CD8-positive, alpha-beta memory T cell (primary cell): ENCODE measurements around the gene TPRA1. TPM values are rescaled to one million over a fixed set of nuclear protein-coding genes. Genes with fewer than 3 reads are reported as not detected.

ENCODE experiments used
- CTCF ChIA-PET: fragments of 350-600 bp; sonication (Branson Sonifier 250); formaldehyde crosslinking; loops from one replicate; lab custom pipeline; 2021; ENCODE audit warnings: antibody characterized with exemption; lab: Charles Lee
- POLR2A ChIA-PET: fragments of 350-600 bp; sonication (Branson Sonifier 250); formaldehyde crosslinking; loops from one replicate; lab custom pipeline; 2021; ENCODE audit warnings: antibody characterized with exemption; lab: Charles Lee
- DNase-seq, 5 donors: peaks; one replicate each; pipeline versions ENCODE4 v3.0.0 to v3.0.0-alpha.2; 2020 to 2022; ENCODE audit warnings: mixed read lengths in 1 of 5
- H3K27ac ChIP-seq: one replicate; pipeline ENCODE4 v1.7.0; 2013; ENCODE audit warnings: low read depth, mild to moderate bottlenecking, low read length, moderate library complexity
- H3K27me3 ChIP-seq: 2 replicates; pipeline ENCODE4 v1.7.0; 2013; ENCODE audit warnings: low read length, mild to moderate bottlenecking; ENCODE audit not compliant: insufficient read depth, poor library complexity, severe bottlenecking
- H3K36me3 ChIP-seq: 2 replicates; pipeline ENCODE4 v1.7.0; 2013; ENCODE audit warnings: mild to moderate bottlenecking, low read length, moderate library complexity; ENCODE audit not compliant: insufficient read depth
- H3K4me1 ChIP-seq: 2 replicates; pipeline ENCODE4 v1.7.0; 2013; ENCODE audit warnings: mild to moderate bottlenecking, low read length, moderate library complexity; ENCODE audit not compliant: insufficient read depth
- H3K4me3 ChIP-seq: 2 replicates; pipeline ENCODE4 v1.7.0; 2013; ENCODE audit warnings: mild to moderate bottlenecking, low read length
- H3K9me3 ChIP-seq: 2 replicates; pipeline ENCODE4 v1.7.0; 2013; ENCODE audit warnings: mild to moderate bottlenecking, low read length
- H3K27ac Mint-ChIP-seq, 8 donors: one replicate each; pipeline ENCODE4 v1.8.0; 2020 to 2021; ENCODE audit warnings: mixed read lengths in 8 of 8, mild to moderate bottlenecking in 6 of 8, inconsistent platforms in 3 of 8, moderate library complexity in 3 of 8
- H3K27me3 Mint-ChIP-seq, 2 donors: one replicate each; pipeline ENCODE4 v1.8.0; 2020 to 2021; ENCODE audit warnings: mixed read lengths in 2 of 2, mild to moderate bottlenecking in 1 of 2, moderate library complexity in 1 of 2
- H3K36me3 Mint-ChIP-seq, 3 donors: one replicate each; pipeline ENCODE4 v1.8.0; 2020 to 2021; ENCODE audit warnings: mixed read lengths in 3 of 3, inconsistent platforms in 1 of 3, mild to moderate bottlenecking in 1 of 3
- H3K4me1 Mint-ChIP-seq, 3 donors: one replicate each; pipeline ENCODE4 v1.8.0; 2020 to 2021; ENCODE audit warnings: mixed read lengths in 3 of 3, inconsistent platforms in 1 of 3, mild to moderate bottlenecking in 1 of 3
- H3K4me3 Mint-ChIP-seq, 7 donors: one replicate each; pipeline ENCODE4 v1.8.0; 2020 to 2021; ENCODE audit warnings: mixed read lengths in 7 of 7, mild to moderate bottlenecking in 6 of 7, moderate library complexity in 4 of 7, inconsistent platforms in 2 of 7
- H3K9me3 Mint-ChIP-seq, 5 donors: one replicate each; pipeline ENCODE4 v1.8.0; 2020 to 2022; ENCODE audit warnings: mixed read lengths in 5 of 5, mild to moderate bottlenecking in 3 of 5, moderate library complexity in 2 of 5, inconsistent platforms in 1 of 5
- polyA plus RNA-seq: library from polyadenylated mRNA; unstranded; fragments of 300-500 nt; fragmentation: Illumina TruSeq; gene quantifications from one replicate; pipeline ENCODE4 v1.2.3, GENCODE V29; 2021
- total RNA-seq, 2 experiments: library from RNA; stranded (reverse); gene quantifications; one replicate each; pipeline ENCODE4 v1.2.3, GENCODE V29; 2021

The TPRA1 gene
- total and polyA plus RNA-seq, 3 experiments from 2014 or later: 30.4 to 52.1 (median 48.9) TPM

- DNase-seq: no peak
- H3K27me3 Mint-ChIP-seq: peaks cover 3 to 25% of the 10 kb centered on the region in 2 donors
- H3K36me3 ChIP-seq: no peaks in the 10 kb centered on the region
- no peaks in the 10 kb centered on the region for H3K4me1 ChIP-seq
- no peak overlapping the region for H3K27ac ChIP-seq
- H3K4me3 ChIP-seq: no peak overlapping the region
- ChIA-PET CTCF (interaction anchor here (1.2 kb wide), 1 partner anchor 10 kb away, joined by 4 read pairs; no protein-coding TSS in a partner anchor), POLR2A (no interaction called here)
- no peaks in the 10 kb centered on the region for H3K9me3 Mint-ChIP-seq
- H3K4me1 Mint-ChIP-seq: peaks cover 0 to 4% (median 0%) of the 10 kb centered on the region in 3 donors
- no peak overlapping the region for H3K4me3 Mint-ChIP-seq
- H3K9me3 ChIP-seq: no peaks in the 10 kb centered on the region
- no peaks in the 10 kb centered on the region for H3K36me3 Mint-ChIP-seq
- H3K27ac Mint-ChIP-seq: no peak overlapping the region
- H3K27me3 ChIP-seq: no peaks in the 10 kb centered on the region
These were observed 52.0 kb downstream of the TPRA1 start for GRCh38 chr3:127538569-127538968.

- Mint-ChIP-seq H3K27me3 (peaks cover 3 to 25% of the 10 kb centered on the region in 2 donors), H3K4me3 (peak overlapping the region in 1 of 7 donors; percentile 79), H3K27ac (no peak overlapping the region), H3K4me1 (peaks cover 0 to 4% (median 0%) of the 10 kb centered on the region in 3 donors), H3K9me3 (no peaks in the 10 kb centered on the region), H3K36me3 (no peaks in the 10 kb centered on the region)
- H3K36me3 ChIP-seq: no peaks in the 10 kb centered on the region
- H3K27ac ChIP-seq: no peak overlapping the region
- ChIA-PET CTCF (no interaction called here), POLR2A (no interaction called here)
- no peaks in the 10 kb centered on the region for H3K4me1 ChIP-seq
- H3K9me3 ChIP-seq: no peaks in the 10 kb centered on the region
- no peak overlapping the region for H3K4me3 ChIP-seq
- no peak for DNase-seq
- no peaks in the 10 kb centered on the region for H3K27me3 ChIP-seq
These were observed 53.4 kb downstream of the TPRA1 start for GRCh38 chr3:127536830-127537812.

GRCh38 chr3:127535901-127536829 lies 54.4 kb downstream of the TPRA1 start:
- ChIA-PET CTCF (interaction anchor here (1.2 kb wide), 1 partner anchor 8 kb away, joined by 5 read pairs; no protein-coding TSS in a partner anchor), POLR2A (no interaction called here)
- no peaks in the 10 kb centered on the region for H3K9me3 Mint-ChIP-seq
- H3K27ac Mint-ChIP-seq: peak overlapping the region in 1 of 8 donors; percentile 66
- peaks cover 0 to 4% (median 0%) of the 10 kb centered on the region in 3 donors for H3K4me1 Mint-ChIP-seq
- Histone ChIP-seq H3K4me3 (no peak overlapping the region), H3K9me3 (no peaks in the 10 kb centered on the region), H3K27ac (no peak overlapping the region), H3K36me3 (no peaks in the 10 kb centered on the region), H3K27me3 (no peaks in the 10 kb centered on the region), H3K4me1 (no peaks in the 10 kb centered on the region)
- no peaks in the 10 kb centered on the region for H3K36me3 Mint-ChIP-seq
- DNase-seq: no peak
- H3K4me3 Mint-ChIP-seq: peak overlapping the region in 1 of 7 donors; percentile 79
- H3K27me3 Mint-ChIP-seq: peaks cover 3 to 25% of the 10 kb centered on the region in 2 donors

- peaks cover 0 to 4% (median 0%) of the 10 kb centered on the region in 3 donors for H3K4me1 Mint-ChIP-seq
- Histone ChIP-seq H3K9me3 (no peaks in the 10 kb centered on the region), H3K4me1 (no peaks in the 10 kb centered on the region), H3K27me3 (no peaks in the 10 kb centered on the region), H3K27ac (no peak overlapping the region), H3K36me3 (no peaks in the 10 kb centered on the region), H3K4me3 (no peak overlapping the region)
- no peaks in the 10 kb centered on the region for H3K36me3 Mint-ChIP-seq
- CTCF ChIA-PET: interaction anchor here (1.2 kb wide), 1 partner anchor 9 kb away, joined by 5 read pairs; no protein-coding TSS in a partner anchor
- POLR2A ChIA-PET: no interaction called here
- no peak for DNase-seq
- peaks cover 1 to 21% of the 10 kb centered on the region in 2 donors for H3K27me3 Mint-ChIP-seq
- H3K27ac Mint-ChIP-seq: no peak overlapping the region
- H3K4me3 Mint-ChIP-seq: no peak overlapping the region
- H3K9me3 Mint-ChIP-seq: no peaks in the 10 kb centered on the region
These were observed 55.3 kb downstream of the TPRA1 start for GRCh38 chr3:127535106-127535785.

GRCh38 chr3:127534564-127534963 lies 56.0 kb downstream of the TPRA1 start:
- CTCF ChIA-PET: no interaction called here
- H3K27ac Mint-ChIP-seq: no peak overlapping the region

GRCh38 chr3:127534161-127534451 lies 56.4 kb downstream of the TPRA1 start:
- no peak for DNase-seq
- H3K9me3 ChIP-seq: no peaks in the 10 kb centered on the region
- Mint-ChIP-seq H3K9me3 (no peaks in the 10 kb centered on the region), H3K27ac (no peak overlapping the region), H3K4me1 (peaks cover 0 to 4% (median 0%) of the 10 kb centered on the region in 3 donors), H3K27me3 (peaks cover 1 to 17% of the 10 kb centered on the region in 2 donors), H3K36me3 (no peaks in the 10 kb centered on the region), H3K4me3 (no peak overlapping the region)
- H3K36me3 ChIP-seq: no peaks in the 10 kb centered on the region
- ChIA-PET CTCF (no interaction called here), POLR2A (no interaction called here)
- H3K4me1 ChIP-seq: no peaks in the 10 kb centered on the region
- H3K27me3 ChIP-seq: no peaks in the 10 kb centered on the region
- no peak overlapping the region for H3K27ac ChIP-seq
- H3K4me3 ChIP-seq: no peak overlapping the region

More at GRCh38 chr3:127534564-127534963, 56.0 kb downstream of the TPRA1 start:
- Histone ChIP-seq H3K4me1 (no peaks in the 10 kb centered on the region), H3K9me3 (no peaks in the 10 kb centered on the region), H3K4me3 (no peak overlapping the region), H3K36me3 (no peaks in the 10 kb centered on the region), H3K27ac (no peak overlapping the region), H3K27me3 (no peaks in the 10 kb centered on the region)
- DNase-seq: no peak
- Mint-ChIP-seq H3K27me3 (peaks cover 1 to 21% of the 10 kb centered on the region in 2 donors), H3K36me3 (no peaks in the 10 kb centered on the region), H3K4me1 (peaks cover 0 to 4% (median 0%) of the 10 kb centered on the region in 3 donors), H3K9me3 (no peaks in the 10 kb centered on the region), H3K4me3 (no peak overlapping the region)
- POLR2A ChIA-PET: no interaction called here

- H3K9me3 ChIP-seq: no peaks in the 10 kb centered on the region
- Mint-ChIP-seq H3K27ac (no peak overlapping the region), H3K4me3 (no peak overlapping the region), H3K27me3 (peaks cover 1 to 24% of the 10 kb centered on the region in 2 donors), H3K36me3 (no peaks in the 10 kb centered on the region), H3K9me3 (no peaks in the 10 kb centered on the region), H3K4me1 (peaks cover 0 to 4% (median 0%) of the 10 kb centered on the region in 3 donors)
- no peaks in the 10 kb centered on the region for H3K4me1 ChIP-seq
- no peak overlapping the region for H3K4me3 ChIP-seq
- DNase-seq: no peak
- no peaks in the 10 kb centered on the region for H3K27me3 ChIP-seq
- no peaks in the 10 kb centered on the region for H3K36me3 ChIP-seq
- CTCF ChIA-PET: no interaction called here
- no peak overlapping the region for H3K27ac ChIP-seq
- POLR2A ChIA-PET: no interaction called here
These were observed 57.9 kb downstream of the TPRA1 start for GRCh38 chr3:127532561-127533203.
